ENCODE measurements around the gene AKAP3.

AKAP3 gene

GRCh38 chr12:4580281-4580688 is 68.6 kb downstream of the AKAP3 start:
- Histone ChIP-seq H2AK5ac (ENCODE audit: low read length) (no peak overlapping the region), H2BK120ac (ENCODE audit: insufficient read depth, low read length, poor library complexity) (no peak overlapping the region), H3K4me1 (ENCODE audit: control insufficient read depth in 1 of 2, insufficient read depth in 2 of 2, low read length in 2 of 2) (no peaks in the 10 kb centered on the region), H2BK12ac (ENCODE audit: low read length) (no peak overlapping the region), H3K14ac (ENCODE audit: low read length) (no peak overlapping the region), H3K4me3 (ENCODE audit: low read depth, low read length) (no peak overlapping the region), H3K23ac (ENCODE audit: low read length) (no peak overlapping the region), H2AFZ (ENCODE audit: insufficient read depth, low read length, poor library complexity) (no peak overlapping the region), H3K79me1 (ENCODE audit: low read length) (no peaks in the 10 kb centered on the region), H3K27ac (ENCODE audit: low read depth, low read length) (no peak overlapping the region), H3K27me3 (ENCODE audit: insufficient read depth, low read length) (no peaks in the 10 kb centered on the region), H4K91ac (ENCODE audit: low read depth, low read length) (no peak overlapping the region), H3K79me2 (ENCODE audit: control insufficient read depth, insufficient read depth, low read length, poor library complexity) (no peaks in the 10 kb centered on the region), H2BK5ac (ENCODE audit: low read depth, low read length, poor library complexity) (no peak overlapping the region), H3K4me2 (ENCODE audit: low read length) (no peak overlapping the region), H3K4ac (ENCODE audit: low read depth, low read length) (no peak overlapping the region), H3K9ac (ENCODE audit: low read length) (no peak overlapping the region), H4K8ac (ENCODE audit: low read depth, low read length) (no peak overlapping the region), H3K18ac (ENCODE audit: low read length) (no peak overlapping the region), H4K12ac (ENCODE audit: low read depth, low read length) (no peak overlapping the region), H3K9me3 (ENCODE audit: insufficient read depth, low read depth, low read length) (no peaks in the 10 kb centered on the region), H3K36me3 (ENCODE audit: control insufficient read depth in 1 of 2, insufficient read depth in 2 of 2, low read length in 2 of 2) (no peaks in the 10 kb centered on the region)
- no peak for DNase-seq
- no CpG with 5 or more reads among the region's 3 CpGs for WGBS (ENCODE audit: extremely low coverage, insufficient coverage, insufficient read length)

- Histone ChIP-seq H2BK120ac (ENCODE audit: insufficient read depth, low read length, poor library complexity) (no peak overlapping the region), H3K4ac (ENCODE audit: low read depth, low read length) (no peak overlapping the region), H3K4me1 (ENCODE audit: control insufficient read depth in 1 of 2, insufficient read depth in 2 of 2, low read length in 2 of 2) (no peaks in the 10 kb centered on the region), H3K79me2 (ENCODE audit: control insufficient read depth, insufficient read depth, low read length, poor library complexity) (no peaks in the 10 kb centered on the region), H3K4me3 (ENCODE audit: low read depth, low read length) (no peak overlapping the region), H3K9me3 (ENCODE audit: insufficient read depth, low read depth, low read length) (no peaks in the 10 kb centered on the region), H3K14ac (ENCODE audit: low read length) (no peak overlapping the region), H3K79me1 (ENCODE audit: low read length) (no peaks in the 10 kb centered on the region), H3K4me2 (ENCODE audit: low read length) (no peak overlapping the region), H3K23ac (ENCODE audit: low read length) (no peak overlapping the region), H3K18ac (ENCODE audit: low read length) (no peak overlapping the region), H4K91ac (ENCODE audit: low read depth, low read length) (no peak overlapping the region), H4K8ac (ENCODE audit: low read depth, low read length) (no peak overlapping the region), H2BK5ac (ENCODE audit: low read depth, low read length, poor library complexity) (no peak overlapping the region), H2AK5ac (ENCODE audit: low read length) (no peak overlapping the region), H2AFZ (ENCODE audit: insufficient read depth, low read length, poor library complexity) (no peak overlapping the region), H3K36me3 (ENCODE audit: control insufficient read depth in 1 of 2, insufficient read depth in 2 of 2, low read length in 2 of 2) (no peaks in the 10 kb centered on the region), H4K12ac (ENCODE audit: low read depth, low read length) (no peak overlapping the region), H3K27me3 (ENCODE audit: insufficient read depth, low read length) (no peaks in the 10 kb centered on the region), H3K9ac (ENCODE audit: low read length) (no peak overlapping the region), H2BK12ac (ENCODE audit: low read length) (no peak overlapping the region), H3K27ac (ENCODE audit: low read depth, low read length) (no peak overlapping the region)
- whole genome bisulfite sequencing (ENCODE audit: extremely low coverage, insufficient coverage, insufficient read length), result no CpG with 5 or more reads among the region's 8 CpGs
- peak in 1 of 2 donors; percentile 27 for DNase-seq
These were observed 69.3 kb downstream of the AKAP3 start for GRCh38 chr12:4579305-4580102.

GRCh38 chr12:4572680-4573079 is 76.2 kb downstream of the AKAP3 start:
- Histone ChIP-seq H4K91ac (ENCODE audit: low read depth, low read length) (no peak overlapping the region), H3K79me2 (ENCODE audit: control insufficient read depth, insufficient read depth, low read length, poor library complexity) (no peaks in the 10 kb centered on the region), H4K12ac (ENCODE audit: low read depth, low read length) (no peak overlapping the region), H3K79me1 (ENCODE audit: low read length) (no peaks in the 10 kb centered on the region), H2BK120ac (ENCODE audit: insufficient read depth, low read length, poor library complexity) (no peak overlapping the region), H3K4me3 (ENCODE audit: low read depth, low read length) (no peak overlapping the region), H3K4me1 (ENCODE audit: control insufficient read depth in 1 of 2, insufficient read depth in 2 of 2, low read length in 2 of 2) (no peaks in the 10 kb centered on the region), H2BK12ac (ENCODE audit: low read length) (no peak overlapping the region), H2AK5ac (ENCODE audit: low read length) (no peak overlapping the region), H2AFZ (ENCODE audit: insufficient read depth, low read length, poor library complexity) (no peak overlapping the region), H3K27me3 (ENCODE audit: insufficient read depth, low read length) (no peaks in the 10 kb centered on the region), H3K27ac (ENCODE audit: low read depth, low read length) (no peak overlapping the region), H3K36me3 (ENCODE audit: control insufficient read depth in 1 of 2, insufficient read depth in 2 of 2, low read length in 2 of 2) (no peaks in the 10 kb centered on the region), H3K14ac (ENCODE audit: low read length) (no peak overlapping the region), H2BK5ac (ENCODE audit: low read depth, low read length, poor library complexity) (no peak overlapping the region), H3K18ac (ENCODE audit: low read length) (no peak overlapping the region), H3K9me3 (ENCODE audit: insufficient read depth, low read depth, low read length) (no peaks in the 10 kb centered on the region), H3K4ac (ENCODE audit: low read depth, low read length) (no peak overlapping the region), H4K8ac (ENCODE audit: low read depth, low read length) (no peak overlapping the region), H3K9ac (ENCODE audit: low read length) (no peak overlapping the region), H3K4me2 (ENCODE audit: low read length) (no peak overlapping the region), H3K23ac (ENCODE audit: low read length) (no peak overlapping the region)
- DNase-seq, result no peak
- no CpG with 5 or more reads among the region's 7 CpGs for WGBS (ENCODE audit: extremely low coverage, insufficient coverage, insufficient read length)

GRCh38 chr12:4569261-4569660 is 79.6 kb downstream of the AKAP3 start:
- no peak overlapping the region for H3K27ac ChIP-seq (ENCODE audit: low read depth, low read length)
- no peak overlapping the region for H3K9ac ChIP-seq (ENCODE audit: low read length)
- no peak for DNase-seq
- H2BK5ac ChIP-seq (ENCODE audit: low read depth, low read length, poor library complexity), result no peak overlapping the region
- no peak overlapping the region for H4K91ac ChIP-seq (ENCODE audit: low read depth, low read length)
- H2AFZ ChIP-seq (ENCODE audit: insufficient read depth, low read length, poor library complexity), result no peak overlapping the region
- no peaks in the 10 kb centered on the region for H3K9me3 ChIP-seq (ENCODE audit: insufficient read depth, low read depth, low read length)
- H3K36me3 ChIP-seq (ENCODE audit: control insufficient read depth in 1 of 2, insufficient read depth in 2 of 2, low read length in 2 of 2), result no peaks in the 10 kb centered on the region
- H2BK120ac ChIP-seq (ENCODE audit: insufficient read depth, low read length, poor library complexity), result no peak overlapping the region
- no peaks in the 10 kb centered on the region for H3K79me2 ChIP-seq (ENCODE audit: control insufficient read depth, insufficient read depth, low read length, poor library complexity)
- no CpG with 5 or more reads among the region's 4 CpGs for WGBS (ENCODE audit: extremely low coverage, insufficient coverage, insufficient read length)
- no peak overlapping the region for H3K4me3 ChIP-seq (ENCODE audit: low read depth, low read length)
- no peaks in the 10 kb centered on the region for H3K27me3 ChIP-seq (ENCODE audit: insufficient read depth, low read length)
- H3K4ac ChIP-seq (ENCODE audit: low read depth, low read length), result no peak overlapping the region
- no peak overlapping the region for H3K14ac ChIP-seq (ENCODE audit: low read length)
- no peak overlapping the region for H4K8ac ChIP-seq (ENCODE audit: low read depth, low read length)
- no peak overlapping the region for H3K4me2 ChIP-seq (ENCODE audit: low read length)
- no peaks in the 10 kb centered on the region for H3K4me1 ChIP-seq (ENCODE audit: control insufficient read depth in 1 of 2, insufficient read depth in 2 of 2, low read length in 2 of 2)
- H2BK12ac ChIP-seq (ENCODE audit: low read length), result no peak overlapping the region
- H3K23ac ChIP-seq (ENCODE audit: low read length), result no peak overlapping the region
- H2AK5ac ChIP-seq (ENCODE audit: low read length), result no peak overlapping the region
- no peak overlapping the region for H4K12ac ChIP-seq (ENCODE audit: low read depth, low read length)
- H3K79me1 ChIP-seq (ENCODE audit: low read length), result no peaks in the 10 kb centered on the region
- no peak overlapping the region for H3K18ac ChIP-seq (ENCODE audit: low read length)

All from trophoblast cell (in vitro differentiated cells and primary cell).